Endothelial cell of umbilical vein (primary cell): ENCODE data around the gene DMRTB1.

Source experiments
- CTCF ChIP-seq, 2 donors: IDR thresholded peaks; 1 replicate in 1 of 2; 2 replicates in 1 of 2; pipeline ENCODE4 v1.5.1; 2011; ENCODE audit warnings: low read length in 2 of 2, mild to moderate bottlenecking in 2 of 2, moderate library complexity in 2 of 2, control low read depth in 1 of 2, inconsistent platforms in 1 of 2, low read depth in 1 of 2; ENCODE audit not compliant: insufficient read depth in 1 of 2; ENCODE audit errors: extremely low read depth in 1 of 2
- EZH2 ChIP-seq: IDR thresholded peaks from 2 replicates; pipeline ENCODE4 v1.6.1; 2012; ENCODE audit warnings: borderline replicate concordance, low read depth, mild to moderate bottlenecking, moderate library complexity, low read length, inconsistent platforms; ENCODE audit not compliant: severe bottlenecking
- POLR2AphosphoS5 ChIP-seq: IDR thresholded peaks from 2 replicates; pipeline ENCODE4 v1.6.1; 2012; ENCODE audit warnings: low read depth, mild to moderate bottlenecking, control low read depth, low read length, moderate library complexity; ENCODE audit not compliant: insufficient read depth

DNA sequence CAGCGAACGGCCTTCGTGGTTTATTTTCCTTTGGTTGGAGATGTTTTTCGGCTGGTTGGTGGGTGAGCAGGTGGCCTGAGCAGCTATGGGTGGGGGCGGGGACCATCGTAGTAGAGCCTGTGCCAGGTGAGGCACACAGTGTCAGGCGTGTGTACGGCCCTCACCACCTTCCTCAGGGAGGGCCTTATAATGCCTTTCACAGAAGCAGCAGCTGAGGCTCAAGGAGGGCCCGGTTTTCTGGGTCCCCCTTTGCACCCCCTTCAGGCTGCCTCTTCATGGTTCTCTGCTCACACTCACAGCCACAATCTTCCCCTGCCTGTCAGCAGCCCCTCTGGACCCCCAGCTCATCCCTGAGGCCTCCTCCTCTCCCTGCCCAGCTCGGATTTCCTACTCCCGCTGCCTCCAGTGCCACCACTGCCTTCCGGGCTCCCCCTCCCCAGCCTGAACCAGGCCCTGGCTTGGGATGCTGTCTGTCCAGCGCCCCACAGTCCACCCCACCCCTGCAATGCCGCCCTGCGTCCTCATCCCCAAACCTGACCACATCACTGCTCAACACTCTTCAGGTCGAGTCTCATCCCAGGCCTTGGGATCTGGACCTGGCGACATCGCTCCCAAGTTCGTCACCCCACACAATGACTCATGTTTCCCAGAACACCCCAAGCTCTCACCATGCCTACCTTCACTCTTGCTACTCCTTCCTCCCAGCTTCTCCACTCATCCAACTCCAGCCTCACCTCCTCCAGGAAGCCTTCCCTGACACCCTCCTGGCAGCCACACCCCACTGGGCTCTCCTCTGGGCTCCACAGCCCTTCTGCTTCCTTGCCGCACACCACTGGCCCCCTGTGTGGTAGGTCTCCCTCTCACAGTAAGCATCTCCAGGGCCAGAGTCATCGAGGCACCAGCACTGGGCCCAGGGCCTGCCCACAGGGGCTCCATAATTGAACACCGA lies 53.9 kb downstream of the DMRTB1 start:
- TF ChIP-seq POLR2AphosphoS5 (no peak), CTCF (IDR thresholded peaks at IDR 0.05; ENCODE audit: extremely low read depth in 1 of 2, insufficient read depth in 1 of 2, low read depth in 1 of 2, low read length in 2 of 2) (no peak), EZH2 (no peak)
